GM10248 (cell line): ENCODE results near the gene NUMBL.
"Not testable (repeated sequence)": the region's sequence is repeated elsewhere in the genome, so short reads cannot be mapped to it uniquely, and the experiment has no call there.

ENCODE experiments used
- CTCF ChIA-PET: fragments of 300-600 bp; sonication (Branson Sonifier 250); formaldehyde crosslinking; extraction: SDS; loops from one replicate; lab custom pipeline; 2021; ENCODE audit warnings: antibody characterized with exemption; lab: Yijun Ruan, JAX
- POLR2A ChIA-PET: fragments of 350-650 bp; sonication (Branson Sonifier 250); formaldehyde crosslinking; extraction: SDS; loops from one replicate; lab custom pipeline; 2020; ENCODE audit warnings: antibody characterized with exemption; lab: Yijun Ruan, JAX
- DNase-seq: peaks from one replicate; pipeline ENCODE4 v3.0.0; 2012; ENCODE audit errors: extremely low spot score
- CTCF ChIP-seq: IDR thresholded peaks from 2 replicates; pipeline ENCODE4 v1.5.1; 2012; ENCODE audit warnings: mild to moderate bottlenecking, low read depth; ENCODE audit errors: extremely low read depth, missing control alignments, control extremely low read depth

NUMBL gene

GRCh38 chr19:40690050-40690692 lies at the start of gene NUMBL:
TSS of gene NUMBL (minus strand) at chr19:40690651. CDS start at chr19:40690483, 168 bp downstream.
- CTCF ChIA-PET, result interaction anchor here (2.9 kb wide), 1 partner anchor 27 kb away, joined by 10 read pairs; no protein-coding TSS in a partner anchor
- TF ChIP-seq CTCF, result no peak
- no peak for DNase-seq
- POLR2A ChIA-PET, result interaction anchor here (0.9 kb wide), 1 partner anchor 60 kb away, joined by 7 read pairs; the partner anchor contains the start of gene ACTMAP

GRCh38 chr19:40739030-40739839 lies 48.8 kb upstream of the NUMBL start:
- CTCF ChIA-PET, result no interaction called here
- POLR2A ChIA-PET, result no interaction called here
- TF ChIP-seq CTCF, result no peak
- DNase-seq, result no peak

- CTCF ChIA-PET, result no interaction called here
- no peak for TF ChIP-seq CTCF
- POLR2A ChIA-PET, result no interaction called here
- DNase-seq, result no peak
These were observed 46.7 kb upstream of the NUMBL start for GRCh38 chr19:40737102-40737644.

GRCh38 chr19:40736661-40737060 lies 46.2 kb upstream of the NUMBL start:
- ChIA-PET POLR2A (interaction anchor here (1.8 kb wide), 1 partner anchor 11 kb away, joined by 6 read pairs; no protein-coding TSS in a partner anchor), CTCF (no interaction called here)
- no peak for TF ChIP-seq CTCF
- no peak for DNase-seq

- ChIA-PET POLR2A (interaction anchor here (1.8 kb wide), 1 partner anchor 13 kb away, joined by 6 read pairs; no protein-coding TSS in a partner anchor), CTCF (no interaction called here)
- no peak for TF ChIP-seq CTCF
- no peak for DNase-seq
These were observed 44.7 kb upstream of the NUMBL start for GRCh38 chr19:40735013-40735771.

- ChIA-PET CTCF (interaction anchor here (0.5 to 1.7 kb wide), 3 partner anchors 10 to 13 kb away, joined by 3 to 10 read pairs (median 4); no protein-coding TSS in a partner anchor), POLR2A (interaction anchor here (1.3 kb wide), 1 partner anchor 17 kb away, joined by 5 read pairs; the partner anchor contains the start of genes ACTMAP and SNRPA)
- TF ChIP-seq CTCF, result no peak
- DNase-seq, result no peak
These were observed 42.7 kb upstream of the NUMBL start for GRCh38 chr19:40733149-40733548.

- ChIA-PET POLR2A (interaction anchor here (0.6 kb wide), 1 partner anchor 31 kb away, joined by 5 read pairs; no protein-coding TSS in a partner anchor), CTCF (interaction anchor here (0.5 kb wide), 1 partner anchor 14 kb away, joined by 3 read pairs; no protein-coding TSS in a partner anchor)
These were observed 41.9 kb upstream of the NUMBL start for GRCh38 chr19:40732304-40732703.

GRCh38 chr19:40730065-40730464 lies 39.6 kb upstream of the NUMBL start:
- DNase-seq, POLR2A ChIA-PET: not testable (repeated sequence)
- CTCF ChIA-PET, result interaction anchor here (1.1 kb wide), 1 partner anchor 32 kb away, joined by 3 read pairs; no protein-coding TSS in a partner anchor

More at GRCh38 chr19:40732304-40732703, 41.9 kb upstream of the NUMBL start:
- DNase-seq, result not testable (repeated sequence)
